Omental fat pad (tissue), 4 donors: Measurements from ENCODE around the gene AK9. TPM values are rescaled to one million over a fixed set of nuclear protein-coding genes. Genes with fewer than 3 reads are reported as not detected.
"Not testable (repeated sequence)": the region's sequence is repeated elsewhere in the genome, so short reads cannot be mapped to it uniquely, and the experiment has no call there.

ENCODE experiments used
- ATAC-seq: fragments of 150-250 bp; one replicate; pipeline ENCODE4 v1.9.1; 2016; ENCODE audit warnings: mild to moderate bottlenecking, moderate library complexity; ENCODE audit not compliant: low FRiP score
- DNase-seq: peaks from one replicate; pipeline ENCODE4 v3.0.0-alpha.2; 2019; ENCODE audit warnings: low spot score
- CTCF ChIP-seq, 3 donors: fragments of 450-650 bp; IDR thresholded peaks; one replicate each; pipeline ENCODE4 v1.5.1; 2016 to 2017; ENCODE audit warnings: antibody characterized with exemption in 3 of 3, mild to moderate bottlenecking in 3 of 3, moderate library complexity in 2 of 3
- total RNA-seq, 4 donors: library from RNA; depleted of rRNA; stranded (reverse); fragments of >200 nt; gene quantifications; one replicate each; pipeline ENCODE4 v1.1.0, GENCODE V29; 2016

The AK9 gene
- total RNA-seq, 4 donors from 2014 or later, result 5.4 to 14.8 (median 8.2) TPM

DNA sequence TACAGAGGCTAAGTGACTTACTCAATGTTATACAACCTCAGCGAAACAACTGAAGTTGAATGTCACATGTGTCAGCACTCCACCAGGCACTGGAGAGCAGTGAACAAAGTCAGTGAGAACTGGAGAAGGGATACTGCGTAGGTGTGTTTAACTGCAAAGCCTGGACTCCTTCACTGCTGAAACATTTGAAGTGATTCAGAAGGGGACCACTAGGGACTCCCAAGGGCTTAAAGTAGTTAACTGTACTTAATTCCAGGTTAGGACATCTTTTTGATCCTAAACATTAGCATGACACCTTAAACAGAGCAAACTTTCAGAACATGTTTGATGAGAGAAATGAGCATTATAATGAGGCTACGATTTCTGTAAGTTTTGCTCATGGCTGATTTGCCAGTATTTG is 163.0 kb downstream of the AK9 start:
- no peak for TF ChIP-seq CTCF (IDR thresholded peaks at IDR 0.05)
- ATAC-seq, result no peak
- DNase-seq, result no peak

GRCh38 chr6:109526905-109527628 is 163.9 kb downstream of the AK9 start:
- TF ChIP-seq CTCF (IDR thresholded peaks at IDR 0.05), result no peak
- DNase-seq (no peak), ATAC-seq (no peak)

DNA sequence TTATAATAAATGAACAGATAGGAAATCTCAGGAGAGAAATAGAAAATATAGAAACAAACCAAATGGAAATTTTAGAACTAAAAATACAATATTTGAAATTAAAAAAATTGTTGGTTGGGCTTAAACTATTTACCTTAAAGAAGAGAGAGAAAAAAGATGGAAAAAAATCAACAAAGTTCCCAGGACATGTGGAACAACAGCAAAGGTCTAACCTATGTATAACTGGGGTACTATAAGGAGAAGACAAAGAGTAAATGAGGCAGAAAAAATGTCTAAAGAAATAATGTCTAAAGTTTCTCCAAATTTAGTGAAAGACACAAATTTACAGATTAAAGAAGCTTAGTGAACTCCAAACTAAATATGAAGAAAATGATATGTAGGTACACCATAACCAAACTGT is 166.9 kb downstream of the AK9 start:
- DNase-seq (no peak), ATAC-seq (no peak)
- no peak for TF ChIP-seq CTCF (IDR thresholded peaks at IDR 0.05)

DNA sequence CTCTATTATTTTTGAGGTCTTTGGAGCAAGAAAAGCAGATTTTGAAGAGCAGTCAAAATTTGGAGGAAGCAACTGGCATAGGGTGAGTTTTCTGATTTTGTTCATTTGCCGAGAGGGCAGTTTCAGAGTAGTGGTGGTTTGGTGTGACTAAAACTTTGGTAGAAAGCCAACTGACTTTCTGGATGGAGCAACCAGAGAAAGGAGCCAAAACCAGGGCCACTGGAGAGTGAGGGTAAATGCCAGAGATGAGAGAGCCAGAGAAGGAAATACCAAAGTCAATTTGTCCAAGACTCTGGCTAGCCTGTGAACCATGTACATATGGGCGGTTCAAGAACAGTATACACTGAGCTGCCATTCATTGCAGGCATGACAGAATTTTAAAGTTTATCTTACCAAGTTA is 167.5 kb downstream of the AK9 start:
- TF ChIP-seq CTCF (IDR thresholded peaks at IDR 0.05), result no peak
- ATAC-seq (no peak), DNase-seq (no peak)

DNA sequence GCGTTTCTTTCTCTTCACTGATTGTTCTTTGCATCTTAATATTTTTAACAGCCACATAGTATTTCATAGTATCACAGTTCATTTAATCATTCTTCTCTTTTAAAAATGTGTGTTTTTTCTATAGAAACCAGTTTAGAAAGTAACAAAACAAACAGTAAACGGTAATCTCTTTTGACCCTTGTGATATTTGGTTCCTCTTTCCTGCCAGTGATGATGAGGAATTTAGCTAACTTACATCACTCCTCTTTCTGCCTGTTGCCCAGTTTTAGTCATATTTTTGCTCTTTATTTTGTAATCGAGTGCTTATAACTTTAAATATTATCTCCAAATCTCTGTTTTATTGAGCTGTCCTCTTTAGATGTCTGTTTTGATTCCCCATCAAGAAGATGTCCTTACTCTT is 169.9 kb downstream of the AK9 start:
- no peak for ATAC-seq

GRCh38 chr6:109519647-109520046 is 171.4 kb downstream of the AK9 start:
- not testable (repeated sequence) for DNase-seq, ATAC-seq

More for the DNA sequence above, 169.9 kb downstream of the AK9 start:
- no peak for TF ChIP-seq CTCF (IDR thresholded peaks at IDR 0.05)
- no peak for DNase-seq

GRCh38 chr6:109516929-109517328 is 174.1 kb downstream of the AK9 start:
- TF ChIP-seq CTCF (IDR thresholded peaks at IDR 0.05), result no peak

More at GRCh38 chr6:109516929-109517328, 174.1 kb downstream of the AK9 start:
- DNase-seq (no peak), ATAC-seq (no peak)
